Fibroblast of upper back skin (primary cell): ENCODE results near the gene LRRC27.
"Not testable (repeated sequence)": the region's sequence is repeated elsewhere in the genome, so short reads cannot be mapped to it uniquely, and the experiment has no call there.

Experiments used
- DNase-seq: peaks from one replicate; pipeline ENCODE4 v3.0.0-alpha.2; 2013

Gene LRRC27

DNA sequence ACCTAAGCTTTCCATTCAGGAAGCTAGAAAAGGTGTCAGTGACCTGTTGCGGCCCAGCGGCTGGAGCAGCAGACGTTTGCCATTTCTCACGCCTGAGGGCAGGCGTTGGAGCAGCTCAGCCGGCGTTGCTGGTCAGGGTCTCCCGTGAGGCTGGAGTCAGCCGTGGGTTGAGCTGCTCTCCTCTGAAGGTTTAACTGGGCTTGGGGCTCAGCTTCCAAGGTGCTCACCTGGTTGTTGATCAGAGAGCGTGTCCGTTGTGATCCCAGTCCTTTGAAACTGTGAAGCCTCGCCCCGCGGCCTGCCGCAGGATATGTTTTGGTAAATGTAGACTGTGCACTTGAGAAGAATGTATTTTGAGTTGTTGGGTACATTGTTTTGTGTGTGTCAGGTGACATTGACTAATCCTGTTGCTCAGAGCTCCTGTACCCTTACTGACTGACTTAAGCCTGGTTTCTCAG, 44.4 kb downstream of the LRRC27 start:
- DNase-seq: no peak

DNA sequence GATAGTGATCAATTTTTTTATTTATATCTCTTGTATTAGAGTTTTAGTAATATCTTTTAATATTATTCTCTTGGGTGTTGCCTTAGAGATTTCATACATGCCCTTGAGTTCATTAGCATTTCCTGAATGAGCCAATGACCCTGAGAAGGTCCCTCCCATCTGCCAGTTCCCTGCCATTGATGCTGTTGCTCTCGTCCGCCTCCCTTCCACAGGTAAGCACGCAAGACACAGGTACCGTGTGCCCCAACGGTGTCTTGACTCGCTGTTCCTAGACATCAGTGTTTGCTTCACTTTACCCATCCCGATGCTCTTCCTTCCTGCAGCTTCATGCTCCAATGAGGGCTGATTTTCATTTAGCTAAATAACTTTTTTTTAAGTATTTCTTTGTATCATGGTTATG, 45.3 kb downstream of the LRRC27 start:
- DNase-seq: no peak

DNA sequence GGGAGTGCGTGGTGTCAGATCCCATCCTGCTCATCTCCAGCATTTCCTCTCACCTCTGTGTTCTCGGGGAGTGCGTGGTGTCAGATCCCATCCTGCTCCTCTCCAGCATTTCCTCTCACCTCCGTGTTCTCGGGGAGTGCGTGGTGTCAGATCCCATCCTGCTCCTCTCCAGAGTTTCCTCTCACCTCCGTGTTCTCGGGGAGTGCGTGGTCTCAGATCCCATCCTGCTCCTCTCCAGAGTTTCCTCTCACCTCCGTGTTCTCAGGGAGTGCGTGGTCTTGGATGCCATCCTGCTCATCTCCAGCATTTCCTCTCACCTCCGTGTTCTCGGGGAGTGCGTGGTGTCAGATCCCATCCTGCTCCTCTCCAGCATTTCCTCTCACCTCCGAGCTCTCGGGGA, 47.0 kb downstream of the LRRC27 start:
- DNase-seq: not testable (repeated sequence)

DNA sequence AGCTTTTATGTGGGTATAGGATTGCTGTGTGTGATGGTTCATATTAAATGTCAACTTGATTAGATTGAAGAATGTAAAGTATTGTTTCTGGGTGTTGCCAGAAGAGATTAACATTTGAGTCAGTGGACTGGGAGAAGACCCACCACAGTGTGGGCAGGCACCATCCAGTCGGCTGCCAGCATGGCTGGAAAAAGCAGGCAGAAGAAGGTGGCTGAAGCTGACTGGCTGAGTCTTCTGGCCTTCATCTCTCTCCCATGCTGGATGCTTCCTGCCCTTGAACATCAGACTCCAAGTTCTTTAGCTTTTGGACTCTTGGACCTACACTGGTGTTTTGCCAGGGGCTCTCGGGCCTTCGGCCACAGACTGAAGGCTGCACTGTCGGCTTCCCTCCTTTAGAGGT, 49.0 kb downstream of the LRRC27 start:
- DNase-seq: not testable (repeated sequence)

DNA sequence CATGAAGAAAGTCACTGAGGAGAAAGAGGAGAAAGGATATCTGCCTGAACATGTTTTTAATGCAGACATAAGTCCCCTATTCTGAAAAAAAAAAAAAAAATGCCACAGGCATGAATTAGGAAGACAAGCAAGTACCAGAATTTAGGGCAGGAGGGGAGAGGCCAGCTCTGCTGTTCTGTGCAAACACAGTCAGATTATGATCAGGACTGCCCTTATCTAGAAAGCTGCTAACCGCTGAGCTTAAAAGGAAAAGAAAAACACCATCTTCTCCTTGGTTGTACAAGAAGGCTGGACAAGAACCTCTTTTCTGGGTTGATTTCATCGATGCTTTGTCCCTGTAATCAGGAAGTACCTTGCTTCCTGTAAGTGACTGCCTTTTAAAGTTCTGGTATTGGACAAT, 49.7 kb downstream of the LRRC27 start:
- no peak for DNase-seq

DNA sequence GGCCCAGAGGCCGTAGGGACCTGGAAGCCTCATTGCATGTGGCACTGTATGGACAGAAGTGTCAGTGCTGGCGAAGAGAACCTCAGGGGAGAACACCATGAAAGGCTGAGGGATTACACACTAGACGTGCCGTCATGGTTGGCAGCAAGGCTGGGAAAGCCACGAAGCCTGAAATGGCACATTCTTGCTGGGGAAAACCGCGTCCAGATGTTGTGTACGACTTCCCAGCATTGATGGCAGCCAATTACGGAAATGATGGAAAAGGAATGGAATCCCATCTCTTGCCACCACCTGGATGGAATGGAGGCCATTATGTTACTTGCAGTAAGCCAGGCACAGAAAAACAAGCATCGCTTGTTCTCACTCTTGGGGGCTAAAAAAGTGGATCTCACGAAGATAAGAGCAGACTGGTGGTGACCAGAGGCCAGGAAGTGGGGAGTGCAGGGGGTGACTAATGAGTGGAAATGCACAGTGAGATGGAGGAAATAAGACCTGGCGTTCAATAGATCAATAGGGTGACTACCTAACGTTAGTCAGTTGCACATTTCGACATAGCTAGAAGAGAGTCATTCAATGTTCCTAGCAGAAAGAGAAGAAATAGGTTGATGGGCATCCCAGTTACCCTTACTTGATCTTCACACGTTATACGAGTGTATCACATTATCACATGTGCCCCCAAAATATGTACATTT, 50.4 kb downstream of the LRRC27 start:
- peak; percentile 84 for DNase-seq

DNA sequence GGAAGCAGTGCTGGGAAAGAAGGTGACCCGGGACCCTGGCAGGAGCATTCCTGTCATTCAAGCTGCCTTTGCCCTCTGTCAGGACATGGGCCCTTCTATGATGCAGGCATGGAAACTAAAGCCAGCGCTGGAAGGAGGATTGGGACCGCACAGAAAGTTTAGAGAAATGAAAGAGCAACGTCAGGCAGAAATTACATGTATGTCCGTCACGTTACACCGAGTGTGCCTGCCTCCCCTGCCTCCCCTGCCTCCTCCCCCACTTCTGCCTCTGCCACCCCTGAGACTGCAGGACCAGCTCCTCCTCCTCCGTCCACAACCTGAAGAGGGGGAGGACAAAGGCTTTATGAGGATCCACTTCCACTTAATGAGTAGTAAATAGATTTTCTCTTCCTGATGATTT, 51.1 kb downstream of the LRRC27 start:
- DNase-seq: no peak

DNA sequence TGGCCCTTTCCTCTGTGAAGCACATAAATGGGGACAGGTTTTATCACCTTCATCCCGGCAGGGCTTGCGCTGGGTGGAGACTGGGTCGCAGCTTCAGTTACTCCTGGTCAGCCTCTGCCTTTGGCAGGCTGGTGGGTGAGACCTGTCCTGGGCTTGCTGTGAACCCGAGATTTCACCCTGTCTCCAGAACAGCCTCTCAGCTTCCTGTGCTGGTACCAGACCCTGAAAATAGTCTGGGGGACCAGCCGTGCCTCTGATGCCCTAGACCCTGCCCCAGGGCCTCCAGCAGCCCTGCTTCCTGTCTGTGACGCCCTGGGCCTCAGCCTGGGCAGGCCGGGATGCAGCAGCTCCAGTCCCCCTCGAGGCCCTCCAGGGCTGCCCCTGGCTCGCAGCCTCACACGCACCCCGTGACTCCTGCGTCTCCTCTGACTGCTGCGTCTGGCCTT, 51.8 kb downstream of the LRRC27 start:
- DNase-seq: no peak

DNA sequence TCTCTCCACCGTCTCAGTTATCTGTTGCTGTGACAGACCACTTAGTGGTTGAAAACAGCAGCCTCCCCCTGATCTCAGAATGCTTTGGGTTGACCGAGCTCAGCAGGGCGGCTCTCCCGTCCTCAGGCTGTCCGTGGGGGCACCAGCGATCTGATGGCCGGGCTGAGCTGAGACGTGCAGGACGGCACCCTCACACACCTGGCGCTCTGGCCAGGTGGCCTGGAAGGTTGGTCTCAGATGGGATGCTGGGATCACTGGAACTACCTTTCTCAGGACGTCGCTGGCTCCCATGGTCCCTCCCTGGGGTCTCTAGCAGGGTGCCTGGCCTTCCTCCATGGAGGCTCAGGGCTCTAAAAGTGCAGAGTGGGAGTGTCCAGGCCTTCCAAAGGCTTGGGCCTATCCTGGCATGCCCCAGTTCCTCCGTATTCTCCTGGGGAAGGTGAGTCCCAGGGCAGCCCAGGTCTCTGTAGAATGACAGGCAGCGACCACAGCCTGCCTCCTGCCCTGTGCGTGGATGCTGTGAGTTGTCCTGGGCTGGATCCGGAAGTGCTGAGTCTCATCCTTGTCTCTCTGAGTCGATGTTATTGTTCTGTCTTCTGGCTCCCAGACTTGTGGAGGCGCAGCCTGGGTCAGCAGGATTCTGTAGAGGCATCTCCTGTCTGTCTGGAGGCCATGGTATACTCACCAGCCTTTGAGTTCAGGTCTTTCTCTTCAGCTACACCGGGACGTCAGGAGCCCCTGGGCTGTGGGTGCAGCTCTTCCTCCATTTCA, 52.8 kb downstream of the LRRC27 start:
- no peak for DNase-seq

DNA sequence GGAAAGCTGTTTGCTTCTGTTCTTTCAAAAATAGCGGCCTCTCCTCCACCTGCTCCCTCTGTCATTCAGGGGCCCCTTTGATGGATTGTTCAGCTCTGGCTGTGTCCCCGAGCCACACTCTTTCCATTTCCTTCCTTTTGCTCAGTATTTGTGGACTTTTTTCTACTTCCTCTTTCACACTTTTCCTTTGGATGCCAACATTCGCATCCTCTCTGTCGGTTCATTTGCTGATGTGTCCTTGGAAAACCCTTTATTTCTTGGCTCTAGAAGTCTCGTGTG, 53.3 kb downstream of the LRRC27 start:
- DNase-seq: no peak

DNA sequence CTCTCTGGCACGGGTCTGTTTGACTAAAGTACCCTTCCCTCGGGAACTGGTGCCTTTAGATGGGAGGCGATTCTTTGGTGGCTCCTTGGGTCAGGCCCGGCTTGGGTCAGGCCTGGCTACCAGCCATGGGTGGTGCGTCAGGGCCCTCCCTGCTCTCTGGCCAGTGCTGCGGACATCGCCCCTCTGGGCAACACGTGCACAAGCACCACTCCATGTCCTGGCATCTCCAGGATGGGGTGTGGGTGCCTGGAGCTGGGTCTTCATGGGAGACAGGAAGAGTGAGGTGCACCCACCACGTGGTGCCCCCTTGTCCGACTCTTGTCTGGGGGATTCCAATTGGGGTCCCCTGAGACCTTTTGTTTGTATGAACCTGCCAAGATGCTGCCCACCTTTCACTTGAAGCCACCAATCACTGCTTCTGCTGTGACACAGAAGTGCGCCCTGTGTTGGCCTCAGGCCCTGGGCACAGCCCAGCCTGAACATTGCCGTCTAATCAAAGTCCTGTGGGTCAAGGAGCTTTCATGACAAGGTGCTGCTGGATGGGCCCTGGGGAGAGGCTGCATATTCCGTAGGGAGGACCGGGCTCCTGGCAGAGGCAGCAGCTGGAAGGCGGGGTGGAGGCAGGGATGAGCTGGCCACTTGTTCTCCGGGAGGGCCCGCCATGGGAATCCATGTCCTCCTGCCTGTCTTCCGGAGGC, 53.9 kb downstream of the LRRC27 start:
- DNase-seq: no peak

DNA sequence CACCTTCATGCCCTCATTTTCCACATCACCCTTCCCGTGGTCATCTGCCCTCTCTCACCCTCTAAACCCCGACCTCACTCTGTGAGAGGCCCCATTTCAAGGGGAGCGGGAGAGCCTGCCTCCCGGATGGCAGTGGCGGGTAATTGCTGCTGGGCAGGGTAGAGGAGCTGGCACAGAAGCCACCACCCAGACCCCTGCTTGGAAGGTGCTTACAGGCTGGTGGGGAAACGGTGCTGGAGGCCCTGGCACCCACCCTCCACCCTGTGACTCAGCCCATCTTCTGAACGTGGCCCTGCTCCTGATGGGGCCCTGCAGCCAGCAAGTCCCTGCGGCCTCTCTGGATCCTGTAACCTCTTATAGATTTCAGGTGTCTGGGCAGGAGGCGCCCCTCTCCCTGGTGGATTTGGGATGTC, 54.4 kb downstream of the LRRC27 start:
- no peak for DNase-seq

DNA sequence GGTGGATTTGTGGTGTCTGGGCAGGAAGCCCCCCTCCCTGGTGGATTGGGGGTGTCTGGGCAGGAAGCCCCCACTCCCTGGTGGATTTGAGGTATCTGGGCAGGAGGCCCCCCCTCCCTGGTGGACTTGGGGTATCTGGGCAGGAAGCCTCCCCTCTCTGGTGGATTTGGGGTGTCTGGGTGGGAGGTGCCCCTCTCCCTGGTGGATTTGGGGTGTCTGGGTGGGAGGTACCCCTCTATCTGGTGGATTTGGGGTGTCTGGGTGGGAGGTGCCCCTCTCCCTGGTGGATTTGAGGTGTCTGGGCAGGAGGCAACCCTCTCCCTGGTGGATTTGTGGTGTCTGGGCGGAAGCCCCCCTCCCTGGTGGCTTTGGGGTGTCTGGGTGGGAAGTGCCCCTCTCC, 54.9 kb downstream of the LRRC27 start:
- not testable (repeated sequence) for DNase-seq

DNA sequence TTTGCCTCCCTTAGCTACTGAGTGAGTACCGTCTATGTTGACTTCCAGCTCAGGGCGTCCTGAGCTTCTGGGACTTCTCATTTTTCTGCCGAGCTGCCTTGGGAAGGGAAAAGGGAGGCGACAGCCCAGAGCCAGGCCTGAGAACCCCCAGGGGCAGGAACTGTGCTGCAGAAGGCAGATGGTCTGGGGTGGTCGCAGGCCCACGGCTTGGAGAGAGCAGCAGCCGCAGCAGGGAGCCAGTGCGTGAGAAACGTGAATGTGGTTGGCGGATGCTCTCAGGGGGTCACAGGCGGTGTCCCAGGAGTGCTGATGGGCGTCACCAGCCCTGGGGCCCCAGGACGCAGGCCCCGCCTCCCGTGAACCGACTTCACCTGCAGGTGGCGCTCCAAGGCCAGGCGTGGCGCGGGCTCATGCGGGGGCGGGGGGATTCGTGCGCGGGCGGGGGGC, 55.8 kb downstream of the LRRC27 start:
- DNase-seq: peak; percentile 56

DNA sequence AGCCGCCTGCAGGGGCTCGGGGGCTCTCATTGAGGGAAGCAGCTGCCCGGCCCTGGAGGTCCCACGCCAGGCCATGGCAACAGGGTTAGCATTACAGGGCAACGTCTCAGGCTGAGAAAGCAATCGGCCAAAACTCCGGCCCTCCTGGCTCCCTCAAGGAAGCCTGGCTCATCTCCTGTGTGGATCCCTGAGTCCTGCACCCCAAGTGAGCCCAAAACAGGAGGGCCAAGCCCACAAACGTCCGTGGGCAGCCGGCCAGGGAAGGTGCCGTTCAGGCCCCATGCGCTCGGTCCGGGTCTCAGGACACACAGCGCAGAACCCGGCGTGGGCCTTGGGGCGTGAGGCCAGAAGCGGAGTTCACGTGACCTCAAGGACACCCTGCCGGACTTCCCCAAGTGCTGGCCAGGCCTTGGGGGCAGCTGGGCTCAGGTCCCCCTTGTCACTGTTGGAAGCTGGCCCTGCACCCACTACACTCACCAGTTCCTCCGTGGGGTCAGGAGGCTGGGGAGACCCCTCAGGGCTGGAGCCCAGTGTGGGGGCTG, 57.0 kb downstream of the LRRC27 start:
- no peak for DNase-seq

DNA sequence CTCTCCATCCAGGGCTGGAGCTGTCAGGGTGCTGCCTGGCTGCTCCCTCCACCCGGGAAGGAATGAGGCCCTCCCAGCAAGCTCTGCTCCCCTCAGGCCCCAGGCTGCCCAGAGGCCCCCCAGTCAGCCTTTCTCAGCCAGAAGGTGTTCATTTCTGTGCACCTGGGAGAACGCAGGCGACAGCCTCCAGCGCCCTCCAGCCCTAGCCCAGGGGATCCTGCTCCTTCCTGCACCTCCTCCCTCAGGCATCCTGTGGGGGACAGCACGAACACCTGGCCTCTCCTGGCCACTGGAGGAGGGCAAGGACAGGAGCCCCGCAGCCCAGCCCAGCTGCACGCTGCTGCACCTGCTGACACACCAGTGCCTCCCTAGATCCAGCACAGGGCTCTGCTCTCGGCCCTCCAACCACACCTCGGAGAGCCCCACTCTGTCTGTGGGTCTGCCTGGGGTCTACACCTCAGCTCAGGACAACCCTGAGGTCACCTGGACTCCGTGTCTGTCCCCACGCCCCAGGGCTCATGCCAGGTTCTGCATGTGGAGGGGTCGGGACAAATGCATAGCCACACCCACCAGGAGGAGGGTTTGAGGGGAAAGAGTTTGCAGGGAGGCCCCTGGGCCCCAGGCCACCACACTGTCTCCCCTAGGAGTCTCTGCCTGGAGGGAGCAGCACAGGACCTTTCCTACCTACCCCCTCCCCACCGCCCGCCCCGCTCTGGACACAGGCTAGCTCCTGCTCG, 57.6 kb downstream of the LRRC27 start:
- DNase-seq: no peak

DNA sequence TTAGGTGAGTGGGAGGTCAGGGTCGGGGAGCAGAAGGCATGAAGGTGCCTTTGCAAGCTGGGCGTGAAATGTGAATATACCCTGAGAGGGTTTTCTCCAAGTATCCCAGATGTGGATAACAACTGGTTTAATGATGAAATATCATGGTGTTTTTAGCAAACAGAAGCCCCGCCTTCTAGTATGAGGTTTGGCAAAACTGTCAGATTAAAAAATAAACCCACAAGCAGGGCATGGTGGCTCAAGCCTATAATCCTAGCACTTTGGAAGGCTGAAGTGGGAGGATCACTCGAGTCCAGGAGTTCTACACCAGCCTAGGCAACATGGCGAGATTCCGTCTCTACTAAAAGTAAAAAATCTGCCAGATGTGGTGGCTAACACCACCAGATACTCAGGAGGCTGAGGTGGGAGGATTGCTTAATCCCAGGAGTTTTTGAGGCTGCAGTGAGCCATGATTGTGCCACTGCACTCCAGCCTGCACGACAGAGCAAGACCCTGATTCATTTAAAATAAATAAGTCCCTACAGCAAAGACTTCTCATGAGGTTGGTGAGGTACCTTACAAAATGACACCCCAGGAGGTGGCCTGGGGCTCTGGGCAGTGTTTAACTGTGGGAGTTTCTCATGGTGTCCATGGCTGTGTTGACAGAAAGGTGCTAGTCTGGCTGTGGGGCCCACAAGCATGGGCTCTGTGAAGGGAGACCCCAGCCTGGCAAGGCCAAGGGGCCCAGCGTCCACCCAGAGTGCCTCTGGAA, 58.4 kb downstream of the LRRC27 start:
- peak; percentile 26 for DNase-seq

DNA sequence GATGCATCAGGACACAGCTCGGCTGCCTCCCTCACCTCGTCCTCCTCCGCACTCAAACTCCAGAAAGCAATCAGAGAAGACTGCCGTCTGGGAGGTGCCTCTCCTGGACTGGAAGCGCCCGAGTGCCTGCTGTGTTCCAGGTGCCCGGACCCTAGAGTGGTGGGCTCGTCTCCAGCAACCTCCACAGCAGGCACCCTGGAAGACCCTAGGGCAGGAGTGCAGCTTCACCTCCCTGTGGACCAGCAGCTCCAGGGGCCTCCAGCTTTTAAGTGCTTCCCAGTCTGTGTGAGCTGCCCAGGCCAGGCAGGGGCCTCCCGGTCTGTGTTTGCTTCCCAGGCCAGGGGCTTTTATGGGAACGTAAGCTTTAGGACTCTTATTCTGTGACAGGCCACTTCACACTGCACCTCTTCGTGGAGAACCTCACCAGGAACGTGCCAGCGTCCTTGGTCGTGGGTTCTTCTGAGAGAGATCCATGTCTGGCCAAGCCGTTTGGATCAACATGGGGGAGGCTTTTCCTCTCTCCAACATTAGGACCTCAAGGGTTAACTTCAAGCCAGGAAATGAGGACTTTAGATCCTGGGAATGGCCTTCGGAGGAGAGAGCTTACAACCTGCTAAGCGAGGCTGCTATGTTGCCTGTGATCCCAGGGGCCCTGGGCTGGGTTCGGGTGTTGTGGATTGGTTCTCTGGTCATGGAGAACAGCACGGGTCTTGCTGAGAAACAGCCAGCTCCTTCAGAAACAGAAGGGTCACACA, 59.1 kb downstream of the LRRC27 start:
- DNase-seq: no peak

DNA sequence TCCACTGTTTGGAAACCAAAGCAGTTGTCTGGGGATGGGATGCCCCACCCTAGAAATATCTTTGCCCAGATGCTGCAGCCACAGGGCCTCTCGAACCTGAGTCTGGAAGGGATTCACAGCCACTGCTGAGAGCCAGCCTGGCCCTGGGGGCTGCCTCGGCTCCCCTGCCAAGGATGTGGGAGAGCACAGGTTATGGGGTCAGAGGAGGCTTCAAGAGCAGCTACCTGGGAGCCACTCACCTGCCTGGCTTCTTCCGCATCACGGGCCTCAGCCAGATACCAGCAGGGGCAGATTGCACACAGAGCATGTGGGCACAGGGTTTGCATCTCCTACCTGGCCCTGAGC, 59.7 kb downstream of the LRRC27 start:
- DNase-seq: no peak

DNA sequence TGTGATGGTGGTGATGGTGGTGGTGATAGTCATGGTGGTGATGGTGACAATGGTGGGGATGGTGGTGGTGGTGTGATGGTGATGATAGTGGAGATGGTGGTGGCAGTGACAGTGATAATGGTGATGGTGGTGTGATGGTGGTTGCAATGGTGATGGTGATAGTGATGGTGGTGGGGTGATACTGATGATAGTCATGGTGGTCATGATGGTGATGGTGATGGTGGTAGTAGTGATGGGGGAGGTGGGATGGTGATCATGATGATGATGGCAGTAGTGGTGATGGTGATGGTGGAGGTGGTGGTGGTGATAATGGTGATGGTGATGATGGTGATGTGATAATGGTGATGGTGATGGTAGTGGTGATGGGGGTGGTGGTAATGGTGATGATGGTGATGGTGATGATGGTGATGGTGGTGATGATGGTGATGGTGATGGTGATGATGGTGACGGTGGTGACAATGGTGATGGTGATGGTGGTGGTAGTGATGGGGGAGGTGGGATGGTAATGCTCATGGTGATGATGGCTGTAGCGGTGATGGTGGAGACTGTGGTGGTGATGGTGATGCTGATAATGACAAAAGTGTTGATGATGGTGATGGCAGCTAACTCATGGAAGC, 60.3 kb downstream of the LRRC27 start:
- DNase-seq: no peak
